Activated T-helper 2 cell treated with anti-CD3 and anti-CD28 coated beads, Interferon-gamma antibody, Interleukin-2, Interleukin-4, amounts not matched to agents 10 μg/mL and 5 μg/mL and 100 μg/mL, durations not matched to agents 14 hours and 24 hours and 36 hours (primary cell): Measurements from ENCODE around the gene SLC25A42. TPM values are rescaled to one million over a fixed set of nuclear protein-coding genes. Genes with fewer than 3 reads are reported as not detected.
A peak's percentile ranks its signal among the peaks of the same experiment; 100 is the strongest.
"Not testable (repeated sequence)": the region's sequence is repeated elsewhere in the genome, so short reads cannot be mapped to it uniquely, and the experiment has no call there.

Experiments used
- DNase-seq: peaks from one replicate; pipeline ENCODE4 v3.0.0; 2021; ENCODE audit warnings: low spot score
- H3K27ac Mint-ChIP-seq: one replicate; pipeline ENCODE4 v1.8.0; 2021; ENCODE audit warnings: mixed read lengths
- H3K27me3 Mint-ChIP-seq: one replicate; pipeline ENCODE4 v1.8.0; 2021; ENCODE audit warnings: low read depth, mixed read lengths
- H3K36me3 Mint-ChIP-seq: one replicate; pipeline ENCODE4 v1.8.0; 2021; ENCODE audit warnings: low read depth, mixed read lengths
- H3K4me1 Mint-ChIP-seq: one replicate; pipeline ENCODE4 v1.8.0; 2021; ENCODE audit warnings: low read depth, mixed read lengths
- H3K4me3 Mint-ChIP-seq: one replicate; pipeline ENCODE4 v1.8.0; 2021; ENCODE audit warnings: low read depth, mild to moderate bottlenecking, moderate library complexity, mixed read lengths
- H3K9me3 Mint-ChIP-seq: one replicate; pipeline ENCODE4 v1.8.0; 2021; ENCODE audit warnings: mixed read lengths
- intact Hi-C: fragments of 100-400 bp; cut with micrococcal nuclease; formaldehyde crosslinking; loops from one replicate; pipeline ENCODE4 v1.15.1; 2023
- total RNA-seq: library from RNA; stranded (reverse); gene quantifications from 2 replicates; pipeline ENCODE4 v1.2.3, GENCODE V29; 2022

Gene SLC25A42
- total RNA-seq, 1 donor from 2014 or later: 9.1 TPM

- Mint-ChIP-seq H3K27me3 (no peaks in the 10 kb centered on the region), H3K9me3 (peaks cover 12% of the 10 kb centered on the region), H3K27ac (no peak overlapping the region), H3K4me1 (no peaks in the 10 kb centered on the region), H3K36me3 (peaks cover 39% of the 10 kb centered on the region), H3K4me3 (no peak overlapping the region)
- peak; percentile 18 for DNase-seq
- intact Hi-C loops: no loop called here
Observed at GRCh38 chr19:19120308-19121231, 56.8 kb downstream of the SLC25A42 start.

GRCh38 chr19:19121371-19121770, 57.6 kb downstream of the SLC25A42 start:
- H3K36me3 Mint-ChIP-seq: peaks cover 39% of the 10 kb centered on the region
- H3K4me3 Mint-ChIP-seq: no peak overlapping the region
- no peak for DNase-seq
- no peaks in the 10 kb centered on the region for H3K27me3 Mint-ChIP-seq
- H3K9me3 Mint-ChIP-seq: peaks cover 12% of the 10 kb centered on the region
- intact Hi-C loops: no loop called here
- no peaks in the 10 kb centered on the region for H3K4me1 Mint-ChIP-seq
- no peak overlapping the region for H3K27ac Mint-ChIP-seq

DNA sequence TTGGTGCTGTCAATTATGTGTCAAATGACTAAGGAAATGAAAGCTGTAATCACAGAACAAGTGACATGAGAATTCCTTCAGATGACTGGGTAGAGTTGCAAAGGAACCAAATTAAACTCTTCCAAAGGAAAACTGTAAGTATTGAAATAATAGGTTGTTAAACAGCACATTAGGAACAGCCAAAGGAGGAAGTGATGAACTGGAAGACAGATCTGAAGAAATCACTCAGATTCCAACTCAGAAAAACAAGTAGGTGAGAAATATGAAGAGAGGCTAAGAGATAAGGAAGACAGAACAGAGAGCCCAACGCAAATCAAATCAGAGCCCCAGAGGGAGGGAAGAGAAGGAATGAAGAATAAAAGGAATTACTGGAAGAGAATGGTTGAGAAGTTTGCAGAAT, 59.1 kb downstream of the SLC25A42 start:
- Mint-ChIP-seq H3K4me1 (no peaks in the 10 kb centered on the region), H3K27me3 (no peaks in the 10 kb centered on the region), H3K4me3 (no peak overlapping the region), H3K9me3 (peaks cover 12% of the 10 kb centered on the region), H3K36me3 (peaks cover 41% of the 10 kb centered on the region), H3K27ac (no peak overlapping the region)
- DNase-seq: no peak
- intact Hi-C loops: no loop called here

GRCh38 chr19:19123386-19123785, 59.6 kb downstream of the SLC25A42 start:
- H3K27ac Mint-ChIP-seq: no peak overlapping the region
- peaks cover 43% of the 10 kb centered on the region for H3K36me3 Mint-ChIP-seq
- intact Hi-C loops: no loop called here
- no peaks in the 10 kb centered on the region for H3K27me3 Mint-ChIP-seq
- H3K4me1 Mint-ChIP-seq: no peaks in the 10 kb centered on the region
- H3K4me3 Mint-ChIP-seq: no peak overlapping the region
- peaks cover 12% of the 10 kb centered on the region for H3K9me3 Mint-ChIP-seq
- no peak for DNase-seq

DNA sequence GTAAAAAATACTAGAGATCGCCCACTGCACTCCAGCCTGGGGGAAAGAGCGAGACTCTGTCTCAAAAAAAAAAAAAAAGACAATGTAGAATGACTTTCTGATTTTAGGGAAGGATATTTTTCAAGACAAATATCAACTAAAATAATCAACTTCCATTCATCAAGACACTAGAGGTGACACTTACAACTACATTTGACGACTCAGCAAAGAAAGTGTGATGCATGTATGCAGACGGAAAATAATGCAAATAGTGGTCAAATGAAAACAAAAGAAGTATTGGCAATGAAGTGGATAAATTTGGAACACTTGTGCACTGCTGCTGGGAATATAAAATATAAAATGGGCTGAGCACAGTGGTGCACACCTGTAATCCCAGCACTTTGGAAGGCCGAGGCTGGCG, 62.3 kb downstream of the SLC25A42 start:
- H3K27ac Mint-ChIP-seq: no peak overlapping the region
- intact Hi-C loops: no loop called here
- no peaks in the 10 kb centered on the region for H3K27me3 Mint-ChIP-seq
- peaks cover 12% of the 10 kb centered on the region for H3K9me3 Mint-ChIP-seq
- H3K4me3 Mint-ChIP-seq: no peak overlapping the region
- no peak for DNase-seq
- peaks cover 50% of the 10 kb centered on the region for H3K36me3 Mint-ChIP-seq
- H3K4me1 Mint-ChIP-seq: no peaks in the 10 kb centered on the region

GRCh38 chr19:19131989-19132388, 68.2 kb downstream of the SLC25A42 start:
- Mint-ChIP-seq H3K36me3 (peaks cover 48% of the 10 kb centered on the region), H3K9me3 (peaks cover 9% of the 10 kb centered on the region), H3K27me3 (no peaks in the 10 kb centered on the region), H3K4me1 (peaks cover 2% of the 10 kb centered on the region), H3K4me3 (no peak overlapping the region), H3K27ac (no peak overlapping the region)
- no peak for DNase-seq
- intact Hi-C loops: no loop called here

GRCh38 chr19:19132912-19133311, 69.1 kb downstream of the SLC25A42 start:
- Mint-ChIP-seq H3K4me1 (peaks cover 8% of the 10 kb centered on the region), H3K4me3 (no peak overlapping the region), H3K9me3 (peaks cover 9% of the 10 kb centered on the region), H3K36me3 (peaks cover 47% of the 10 kb centered on the region), H3K27ac (no peak overlapping the region), H3K27me3 (no peaks in the 10 kb centered on the region)
- intact Hi-C loops: no loop called here
- DNase-seq: no peak

- H3K36me3 Mint-ChIP-seq: peaks cover 41% of the 10 kb centered on the region
- DNase-seq: no peak
- peaks cover 14% of the 10 kb centered on the region for H3K4me1 Mint-ChIP-seq
- no peak overlapping the region for H3K4me3 Mint-ChIP-seq
- intact Hi-C loops: no loop called here
- H3K27ac Mint-ChIP-seq: no peak overlapping the region
- no peaks in the 10 kb centered on the region for H3K27me3 Mint-ChIP-seq
- H3K9me3 Mint-ChIP-seq: peaks cover 9% of the 10 kb centered on the region
Observed at GRCh38 chr19:19133985-19134384, 70.2 kb downstream of the SLC25A42 start.

DNA sequence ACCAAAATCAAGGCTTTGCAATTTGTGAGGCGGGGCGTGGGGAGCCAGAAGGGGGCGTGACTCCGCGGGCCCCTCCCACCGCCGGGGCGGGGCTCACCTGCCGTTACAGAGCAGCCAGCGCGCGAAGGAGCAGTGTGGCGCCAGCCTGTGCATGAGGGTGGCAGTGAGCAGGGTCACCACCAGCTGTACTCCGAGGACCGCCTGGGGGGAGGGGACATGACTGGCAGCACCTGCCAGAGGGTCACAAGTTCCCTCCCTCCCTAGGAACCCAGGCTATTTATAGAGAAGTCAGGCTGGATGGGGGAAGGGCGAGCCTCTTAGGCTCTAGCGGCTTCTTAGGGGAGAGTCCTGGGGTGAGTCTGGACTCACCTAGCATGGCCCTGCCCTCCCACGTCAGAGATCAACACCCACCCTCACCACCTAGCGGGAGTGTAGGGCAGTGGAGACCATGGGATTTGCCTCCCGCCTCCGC, 70.9 kb downstream of the SLC25A42 start:
- DNase-seq: no peak
- no peak overlapping the region for H3K4me3 Mint-ChIP-seq
- peaks cover 9% of the 10 kb centered on the region for H3K9me3 Mint-ChIP-seq
- intact Hi-C loops: no loop called here
- H3K36me3 Mint-ChIP-seq: peaks cover 36% of the 10 kb centered on the region
- H3K27ac Mint-ChIP-seq: no peak overlapping the region
- no peaks in the 10 kb centered on the region for H3K27me3 Mint-ChIP-seq
- H3K4me1 Mint-ChIP-seq: peaks cover 14% of the 10 kb centered on the region

GRCh38 chr19:19135713-19136112, 71.9 kb downstream of the SLC25A42 start:
- DNase-seq, H3K27ac Mint-ChIP-seq, H3K4me3 Mint-ChIP-seq, H3K27me3 Mint-ChIP-seq, intact Hi-C loops, H3K9me3 Mint-ChIP-seq: not testable (repeated sequence)
- peaks cover 26% of the 10 kb centered on the region for H3K36me3 Mint-ChIP-seq
- peaks cover 14% of the 10 kb centered on the region for H3K4me1 Mint-ChIP-seq

DNA sequence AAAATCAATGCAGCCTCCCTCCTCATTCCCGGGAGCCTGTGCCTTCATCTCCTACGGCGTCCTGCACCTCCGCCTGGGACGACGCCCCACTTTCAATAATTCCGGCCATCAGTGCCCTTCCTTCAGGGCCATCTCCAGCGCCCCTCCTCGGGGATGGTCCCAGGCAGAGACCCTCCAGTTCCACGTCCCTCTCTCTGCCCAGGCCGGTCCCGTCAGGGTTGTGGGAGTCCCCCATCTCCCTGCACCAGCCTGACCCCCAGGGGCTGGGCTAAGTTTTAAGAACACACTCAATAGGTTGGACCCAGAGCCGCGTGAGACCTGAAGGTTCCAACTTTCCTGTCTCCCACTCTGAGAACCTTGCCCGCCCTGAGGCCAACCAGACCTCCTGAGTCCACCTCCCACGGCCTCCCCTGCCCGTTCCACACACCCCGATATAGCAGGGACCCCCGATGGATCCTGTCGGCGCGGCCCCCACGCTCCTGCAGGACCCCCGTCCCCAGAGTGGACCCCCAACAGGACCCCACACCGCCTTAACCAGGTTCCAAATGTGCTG, 73.8 kb downstream of the SLC25A42 start:
- no peak for DNase-seq
- no peaks in the 10 kb centered on the region for H3K9me3 Mint-ChIP-seq
- peak overlapping the region; percentile 91 for H3K27ac Mint-ChIP-seq
- H3K36me3 Mint-ChIP-seq: peaks cover 17% of the 10 kb centered on the region
- H3K4me3 Mint-ChIP-seq: peak overlapping the region; percentile 91
- H3K4me1 Mint-ChIP-seq: peaks cover 14% of the 10 kb centered on the region
- H3K27me3 Mint-ChIP-seq: no peaks in the 10 kb centered on the region
- intact Hi-C loops: loop anchor here (1.0 to 2.0 kb wide), 2 partner anchors 73 to 183 kb away; partner anchors contain the start of genes MAU2 and SUGP1

- H3K9me3 Mint-ChIP-seq: no peaks in the 10 kb centered on the region
- intact Hi-C loops: loop anchor here (1.0 to 2.0 kb wide), 2 partner anchors 74 to 182 kb away; partner anchors contain the start of genes MAU2 and SUGP1
- peak; percentile 98 for DNase-seq
- peaks cover 13% of the 10 kb centered on the region for H3K36me3 Mint-ChIP-seq
- peak within 1 kb of the TSS; percentile 91 for H3K27ac Mint-ChIP-seq
- peaks cover 14% of the 10 kb centered on the region for H3K4me1 Mint-ChIP-seq
- H3K4me3 Mint-ChIP-seq: peak within 1 kb of the TSS; percentile 91
- H3K27me3 Mint-ChIP-seq: no peaks in the 10 kb centered on the region
Observed at GRCh38 chr19:19138109-19138981, 74.6 kb downstream of the SLC25A42 start, which contains the start of gene TMEM161A. Gene TMEM161A, minus strand, starts transcription at chr19:19138478. Its CDS starts 50 bp downstream, at chr19:19138428.
